Cardiac fibroblast (primary cell): Measurements from ENCODE around the gene ARHGDIA.

ENCODE experiments used
- DNase-seq, 2 donors: peaks; one replicate each; pipeline versions ENCODE4 v3.0.0 to v3.0.0-alpha.2; 2010; ENCODE audit warnings: low read depth in 2 of 2
- H3K4me3 ChIP-seq, 2 donors: replicated peaks in 1 of 2; 1 replicate in 1 of 2; 2 replicates in 1 of 2; pipeline ENCODE4 v1.5.1; 2011; ENCODE audit warnings: low read depth in 2 of 2, low read length in 2 of 2, mild to moderate bottlenecking in 2 of 2, moderate library complexity in 1 of 2
- CTCF ChIP-seq: IDR thresholded peaks from one replicate; pipeline ENCODE4 v1.5.1; 2011; ENCODE audit warnings: low read depth, mild to moderate bottlenecking, low read length, inconsistent platforms

Gene ARHGDIA

GRCh38 chr17:81867170-81867990, 3.8 kb downstream of the ARHGDIA start:
- TF ChIP-seq CTCF, result no peak
- DNase-seq, result peak; percentile 62 to 79
- H3K4me3 ChIP-seq, result no peak overlapping the region

GRCh38 chr17:81866440-81867169, 4.5 kb downstream of the ARHGDIA start:
- peak; percentile 39 to 43 for DNase-seq
- no peak for TF ChIP-seq CTCF
- H3K4me3 ChIP-seq, result no peak overlapping the region

- no peak for TF ChIP-seq CTCF
- peak; percentile 46 to 52 for DNase-seq
- H3K4me3 ChIP-seq, result no peak overlapping the region
Measured at GRCh38 chr17:81865733-81866439, 5.3 kb downstream of the ARHGDIA start.

- no peak for DNase-seq
Measured at GRCh38 chr17:81865358-81865732, 5.8 kb downstream of the ARHGDIA start.

GRCh38 chr17:81863833-81864768, 7.0 kb downstream of the ARHGDIA start:
- no peak for DNase-seq
- no peak overlapping the region for H3K4me3 ChIP-seq
- TF ChIP-seq CTCF, result no peak

More at GRCh38 chr17:81865358-81865732, 5.8 kb downstream of the ARHGDIA start:
- no peak for TF ChIP-seq CTCF
- no peak overlapping the region for H3K4me3 ChIP-seq
